Activated CD8-positive, alpha-beta T cell treated with anti-CD3 and anti-CD28 coated beads, Interleukin-2, amount 10 ng/mL, durations not matched to agents 7 days and 5 days (primary cell): Measurements from ENCODE around the gene PCDH9. TPM values are rescaled to one million over a fixed set of nuclear protein-coding genes. Genes with fewer than 3 reads are reported as not detected.

Experiments used
- ATAC-seq: fragments of 150-1000 bp; cut with Tn5 transposase; one replicate; pipeline ENCODE4 v1.10.0; 2021; ENCODE audit warnings: moderate library complexity
- CTCF ChIA-PET: fragments of 350-600 bp; sonication (Branson Sonifier 250); formaldehyde crosslinking; loops from one replicate; lab custom pipeline; 2021; ENCODE audit warnings: antibody characterized with exemption; lab: Charles Lee
- POLR2A ChIA-PET: fragments of 350-600 bp; sonication (Branson Sonifier 250); formaldehyde crosslinking; loops from one replicate; lab custom pipeline; 2021; ENCODE audit warnings: antibody characterized with exemption; lab: Charles Lee
- DNase-seq: peaks from one replicate; pipeline ENCODE4 v3.0.0-alpha.2; 2020
- H3K27ac Mint-ChIP-seq: one replicate; pipeline ENCODE4 v1.8.0; 2021; ENCODE audit warnings: mild to moderate bottlenecking, mixed read lengths
- H3K27me3 Mint-ChIP-seq: one replicate; pipeline ENCODE4 v1.8.0; 2021; ENCODE audit warnings: low read depth, mixed read lengths
- H3K36me3 Mint-ChIP-seq: one replicate; pipeline ENCODE4 v1.8.0; 2021; ENCODE audit warnings: low read depth, mixed read lengths
- H3K4me1 Mint-ChIP-seq: one replicate; pipeline ENCODE4 v1.8.0; 2021; ENCODE audit warnings: low read depth, mixed read lengths
- H3K4me3 Mint-ChIP-seq: one replicate; pipeline ENCODE4 v1.8.0; 2021; ENCODE audit warnings: mild to moderate bottlenecking, mixed read lengths
- H3K9me3 Mint-ChIP-seq: one replicate; pipeline ENCODE4 v1.8.0; 2022; ENCODE audit warnings: mixed read lengths; ENCODE audit not compliant: insufficient read depth
- total RNA-seq, 2 experiments: library from RNA; stranded (reverse); gene quantifications; one replicate each; pipeline ENCODE4 v1.2.3, GENCODE V29; 2021

The PCDH9 gene
- total RNA-seq, 2 experiments from 2014 or later, result 0.08 to 0.13 TPM

- Mint-ChIP-seq H3K36me3 (no peaks in the 10 kb centered on the region), H3K9me3 (no peaks in the 10 kb centered on the region), H3K4me1 (no peaks in the 10 kb centered on the region), H3K27me3 (no peaks in the 10 kb centered on the region), H3K27ac (no peak overlapping the region), H3K4me3 (no peak overlapping the region)
- ATAC-seq (no peak), DNase-seq (no peak)
- ChIA-PET CTCF (no interaction called here), POLR2A (no interaction called here)
Observed at GRCh38 chr13:66855131-66855530, 375.0 kb downstream of the PCDH9 start.

DNA sequence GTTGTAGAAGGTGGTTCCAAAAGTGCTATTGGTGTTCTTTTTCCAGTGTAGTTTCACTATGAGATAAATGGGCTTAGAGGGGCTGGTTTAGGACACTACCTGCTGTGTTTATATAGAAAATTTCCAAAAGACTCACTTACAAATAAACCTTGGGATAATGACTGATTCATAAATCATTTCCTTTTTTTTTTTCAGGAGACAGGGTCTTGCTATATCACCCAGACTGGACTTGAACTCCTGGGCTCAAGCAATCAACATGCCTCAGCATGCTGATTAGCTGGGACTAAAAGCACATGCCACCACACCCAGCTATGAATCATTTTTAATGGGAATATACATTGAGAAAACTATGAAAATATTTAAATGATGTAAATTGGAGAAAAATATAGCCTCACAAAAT is 376.6 kb downstream of the PCDH9 start:
- no peak for ATAC-seq
- H3K27me3 Mint-ChIP-seq, result no peaks in the 10 kb centered on the region
- CTCF ChIA-PET, result no interaction called here
- H3K4me3 Mint-ChIP-seq, result no peak overlapping the region
- H3K9me3 Mint-ChIP-seq, result no peaks in the 10 kb centered on the region
- DNase-seq, result no peak
- no peak overlapping the region for H3K27ac Mint-ChIP-seq
- no peaks in the 10 kb centered on the region for H3K4me1 Mint-ChIP-seq
- no peaks in the 10 kb centered on the region for H3K36me3 Mint-ChIP-seq
- POLR2A ChIA-PET, result no interaction called here

GRCh38 chr13:66849706-66850105 is 380.4 kb downstream of the PCDH9 start:
- POLR2A ChIA-PET, result no interaction called here
- Mint-ChIP-seq H3K27me3 (no peaks in the 10 kb centered on the region), H3K36me3 (no peaks in the 10 kb centered on the region), H3K4me3 (no peak overlapping the region), H3K9me3 (peaks cover 4% of the 10 kb centered on the region), H3K27ac (no peak overlapping the region), H3K4me1 (no peaks in the 10 kb centered on the region)
- CTCF ChIA-PET, result no interaction called here
- DNase-seq (no peak), ATAC-seq (no peak)

DNA sequence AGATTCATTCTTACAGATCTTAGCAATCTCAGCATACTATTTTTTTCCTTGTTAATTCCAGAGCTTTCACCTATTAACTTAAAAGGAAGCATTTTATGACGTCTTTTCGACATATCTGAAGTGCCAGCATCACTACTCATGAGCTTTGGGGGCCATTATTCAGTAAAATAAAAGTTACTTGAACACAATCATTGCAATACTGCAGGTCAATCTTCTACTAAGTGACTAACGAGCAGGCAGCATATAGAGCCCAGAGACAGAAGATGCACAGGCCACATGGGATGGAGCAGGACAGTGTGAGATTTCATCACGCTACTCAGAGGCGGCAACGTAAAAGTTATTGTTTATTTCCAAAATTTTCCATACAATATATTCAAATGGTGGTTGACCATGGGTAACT is 382.6 kb downstream of the PCDH9 start:
- no peak for ATAC-seq

DNA sequence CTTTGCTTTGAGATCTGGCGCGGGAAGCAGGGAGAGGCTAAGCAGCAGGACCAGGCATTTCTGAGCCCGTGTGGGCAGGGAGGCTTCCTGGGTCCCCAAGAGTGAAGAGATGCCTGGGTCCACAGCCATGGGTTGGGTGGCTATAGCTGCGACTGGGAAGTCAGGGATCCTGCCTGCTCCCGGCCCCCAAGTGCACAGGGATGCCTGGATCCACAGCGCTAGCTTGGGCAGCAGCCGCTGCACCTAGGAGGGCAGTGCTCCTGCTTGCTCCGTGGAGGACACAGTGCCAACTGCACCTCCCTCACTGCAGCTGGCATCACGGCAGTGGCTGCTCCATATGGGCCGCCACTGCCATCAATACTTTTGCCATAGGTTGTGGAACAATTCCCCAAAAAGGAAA is 384.7 kb downstream of the PCDH9 start:
- H3K4me3 Mint-ChIP-seq, result no peak overlapping the region
- no peaks in the 10 kb centered on the region for H3K36me3 Mint-ChIP-seq
- peaks cover 4% of the 10 kb centered on the region for H3K9me3 Mint-ChIP-seq

More for the DNA sequence above, 382.6 kb downstream of the PCDH9 start:
- Mint-ChIP-seq H3K27me3 (no peaks in the 10 kb centered on the region), H3K9me3 (peaks cover 4% of the 10 kb centered on the region), H3K4me3 (no peak overlapping the region), H3K4me1 (no peaks in the 10 kb centered on the region), H3K27ac (no peak overlapping the region), H3K36me3 (no peaks in the 10 kb centered on the region)
- DNase-seq, result no peak
- ChIA-PET POLR2A (no interaction called here), CTCF (no interaction called here)

GRCh38 chr13:66844933-66845332 is 385.2 kb downstream of the PCDH9 start:
- H3K4me1 Mint-ChIP-seq, result no peaks in the 10 kb centered on the region
- H3K4me3 Mint-ChIP-seq, result no peak overlapping the region
- no peak overlapping the region for H3K27ac Mint-ChIP-seq
- ATAC-seq, result no peak
- ChIA-PET POLR2A (no interaction called here), CTCF (no interaction called here)
- H3K27me3 Mint-ChIP-seq, result no peaks in the 10 kb centered on the region
- H3K9me3 Mint-ChIP-seq, result peaks cover 4% of the 10 kb centered on the region
- H3K36me3 Mint-ChIP-seq, result no peaks in the 10 kb centered on the region
- DNase-seq, result no peak

More for the DNA sequence above, 384.7 kb downstream of the PCDH9 start:
- Mint-ChIP-seq H3K4me1 (no peaks in the 10 kb centered on the region), H3K27ac (no peak overlapping the region), H3K27me3 (no peaks in the 10 kb centered on the region)
- DNase-seq (no peak), ATAC-seq (no peak)
- CTCF ChIA-PET, result no interaction called here
- POLR2A ChIA-PET, result no interaction called here

- no peaks in the 10 kb centered on the region for H3K36me3 Mint-ChIP-seq
- H3K27me3 Mint-ChIP-seq, result no peaks in the 10 kb centered on the region
- H3K4me1 Mint-ChIP-seq, result no peaks in the 10 kb centered on the region
- ATAC-seq, result no peak
- no peak for DNase-seq
- H3K9me3 Mint-ChIP-seq, result no peaks in the 10 kb centered on the region
- H3K27ac Mint-ChIP-seq, result no peak overlapping the region
- H3K4me3 Mint-ChIP-seq, result no peak overlapping the region
- ChIA-PET POLR2A (no interaction called here), CTCF (no interaction called here)
Observed at GRCh38 chr13:66842766-66843165, 387.4 kb downstream of the PCDH9 start.

DNA sequence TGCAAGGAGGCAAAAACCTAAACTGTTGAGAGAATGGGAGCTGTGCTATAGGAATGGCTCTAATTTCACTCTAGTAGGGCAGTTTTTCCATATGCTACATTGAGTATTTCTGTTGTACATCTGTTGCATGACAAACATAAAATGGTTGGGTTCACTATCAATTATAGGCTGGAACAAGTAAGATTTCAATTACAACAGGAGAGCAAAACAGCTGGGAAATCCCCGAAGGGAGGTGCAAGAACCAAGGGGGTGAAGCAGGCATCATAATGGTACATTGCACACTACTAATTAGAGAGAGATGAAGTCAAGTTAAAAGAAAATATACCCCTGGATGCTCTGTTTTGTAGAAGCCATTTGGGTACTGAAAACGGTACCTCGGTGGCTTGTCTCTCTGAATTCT is 389.5 kb downstream of the PCDH9 start:
- Mint-ChIP-seq H3K4me1 (no peaks in the 10 kb centered on the region), H3K27me3 (no peaks in the 10 kb centered on the region), H3K36me3 (no peaks in the 10 kb centered on the region), H3K27ac (no peak overlapping the region), H3K9me3 (no peaks in the 10 kb centered on the region), H3K4me3 (no peak overlapping the region)
- ChIA-PET CTCF (no interaction called here), POLR2A (no interaction called here)
- DNase-seq (no peak), ATAC-seq (no peak)

DNA sequence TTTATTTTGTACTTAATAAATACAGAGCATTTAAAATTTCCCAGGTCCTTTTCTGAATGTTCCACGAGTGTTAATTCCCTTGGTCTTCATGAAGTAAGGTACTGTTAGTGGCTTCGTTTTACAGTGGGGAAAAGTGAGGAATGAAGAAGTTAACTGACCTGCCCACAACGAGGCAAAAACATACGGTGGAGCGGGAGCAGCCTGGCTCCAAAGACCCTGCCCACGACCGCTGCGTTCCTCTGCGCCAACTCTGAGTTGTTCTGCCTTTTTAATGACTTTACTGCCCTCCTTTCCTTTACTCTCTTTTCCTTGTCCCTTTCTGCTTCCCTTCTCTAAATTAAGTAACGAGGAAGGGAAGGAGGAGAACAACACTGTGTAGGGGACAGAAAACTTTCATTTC is 392.9 kb downstream of the PCDH9 start:
- Mint-ChIP-seq H3K9me3 (no peaks in the 10 kb centered on the region), H3K27ac (no peak overlapping the region), H3K4me3 (no peak overlapping the region), H3K36me3 (no peaks in the 10 kb centered on the region), H3K4me1 (no peaks in the 10 kb centered on the region), H3K27me3 (no peaks in the 10 kb centered on the region)
- ChIA-PET CTCF (no interaction called here), POLR2A (no interaction called here)
- no peak for ATAC-seq
- no peak for DNase-seq

DNA sequence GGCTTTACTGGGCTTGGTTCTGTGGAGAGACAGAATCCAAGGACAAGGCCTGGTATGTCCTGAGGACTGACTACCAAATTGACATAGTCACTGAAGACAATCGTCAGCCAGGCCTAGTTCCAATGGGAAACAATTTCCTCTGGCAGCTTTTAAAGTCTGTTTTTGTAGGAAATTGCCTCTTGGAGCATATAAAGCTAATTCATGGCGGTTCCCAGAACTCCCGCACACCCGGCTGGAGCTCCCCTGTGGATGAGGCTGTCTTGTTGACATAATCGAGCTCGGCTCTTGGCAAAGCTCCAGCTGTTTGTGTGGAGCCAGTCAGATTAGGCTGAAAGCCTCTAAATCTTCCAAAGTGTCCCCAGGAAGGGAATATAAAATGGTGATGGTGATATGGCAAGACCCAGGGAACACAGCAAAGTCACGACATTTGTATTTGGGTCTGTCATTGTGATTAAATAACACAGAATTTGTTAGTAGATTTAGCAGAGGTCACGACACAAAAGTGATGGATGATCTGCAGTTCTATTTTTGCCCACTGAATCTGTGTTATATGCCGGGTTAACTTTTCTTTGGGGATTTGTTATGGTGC is 395.0 kb downstream of the PCDH9 start:
- no peaks in the 10 kb centered on the region for H3K36me3 Mint-ChIP-seq
- no peak overlapping the region for H3K4me3 Mint-ChIP-seq
- ChIA-PET CTCF (no interaction called here), POLR2A (no interaction called here)
- DNase-seq (no peak), ATAC-seq (no peak)
- H3K4me1 Mint-ChIP-seq, result no peaks in the 10 kb centered on the region
- no peaks in the 10 kb centered on the region for H3K27me3 Mint-ChIP-seq
- H3K27ac Mint-ChIP-seq, result no peak overlapping the region
- H3K9me3 Mint-ChIP-seq, result no peaks in the 10 kb centered on the region

DNA sequence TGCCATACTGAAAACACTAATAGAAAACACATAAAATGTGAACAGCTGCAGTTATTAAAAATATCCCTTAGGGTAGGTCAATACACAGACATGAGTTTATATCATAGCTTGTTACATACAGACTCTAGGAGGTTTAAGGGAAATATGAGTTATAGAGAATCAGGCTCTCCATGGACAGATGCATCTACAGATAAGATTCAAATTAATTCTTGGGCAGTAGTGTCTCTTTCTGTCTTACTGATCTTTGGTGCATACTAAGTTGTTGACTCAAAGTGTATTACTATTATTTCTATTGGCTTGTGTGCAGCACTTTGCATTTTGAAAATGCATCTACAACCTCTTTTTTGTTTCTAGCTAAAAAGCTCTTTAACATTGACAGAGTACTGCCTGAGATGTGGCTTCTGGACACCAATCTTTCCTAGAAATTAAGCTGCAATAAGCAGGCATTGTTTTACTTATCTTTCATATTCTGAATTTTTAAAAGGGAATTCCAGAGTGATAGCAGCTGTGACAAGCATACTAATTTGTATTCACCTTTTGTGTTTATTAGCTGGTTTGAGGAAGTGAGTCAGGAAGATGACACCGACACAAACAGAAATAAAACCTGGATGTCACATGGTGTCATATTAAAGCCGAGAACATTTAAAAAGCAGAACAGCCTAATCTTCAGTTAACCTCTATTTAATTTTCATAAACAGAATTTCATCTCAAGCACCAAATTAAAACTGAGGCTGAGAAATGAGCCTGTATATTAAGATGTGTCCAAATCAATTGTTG is 399.0 kb downstream of the PCDH9 start:
- H3K9me3 Mint-ChIP-seq, result no peaks in the 10 kb centered on the region
- H3K27ac Mint-ChIP-seq, result no peak overlapping the region
- POLR2A ChIA-PET, result no interaction called here
- CTCF ChIA-PET, result no interaction called here
- H3K4me1 Mint-ChIP-seq, result no peaks in the 10 kb centered on the region
- H3K36me3 Mint-ChIP-seq, result no peaks in the 10 kb centered on the region
- H3K4me3 Mint-ChIP-seq, result no peak overlapping the region
- no peak for ATAC-seq
- no peak for DNase-seq
- H3K27me3 Mint-ChIP-seq, result no peaks in the 10 kb centered on the region

- no peaks in the 10 kb centered on the region for H3K9me3 Mint-ChIP-seq
- H3K4me1 Mint-ChIP-seq, result no peaks in the 10 kb centered on the region
- no peak overlapping the region for H3K4me3 Mint-ChIP-seq
- H3K27ac Mint-ChIP-seq, result no peak overlapping the region
- H3K27me3 Mint-ChIP-seq, result no peaks in the 10 kb centered on the region
- ChIA-PET CTCF (no interaction called here), POLR2A (no interaction called here)
- ATAC-seq (no peak), DNase-seq (no peak)
- no peaks in the 10 kb centered on the region for H3K36me3 Mint-ChIP-seq
Observed at GRCh38 chr13:66829803-66830202, 400.3 kb downstream of the PCDH9 start.
